Posterior vena cava (tissue), 2 donors: ENCODE data around the gene TMEM135. TPM values are rescaled to one million over a fixed set of nuclear protein-coding genes. Genes with fewer than 3 reads are reported as not detected.

ENCODE experiments used
- DNase-seq: peaks from one replicate; pipeline ENCODE4 v3.0.0-alpha.2; 2020; ENCODE audit warnings: low spot score
- intact Hi-C, 2 donors: fragments of 100-400 bp; cut with DNase I; formaldehyde crosslinking; loops; one replicate each; pipeline versions ENCODE4 v1.14.1 to v1.14.2; 2022 to 2023
- total RNA-seq, 2 donors: library from RNA; stranded (reverse); fragmentation: NEBNext Ultra II Directional; extraction: Animal tissue kit (Norgen Biotek cat#: 25700); gene quantifications; one replicate each; pipeline ENCODE4 v1.2.1, GENCODE V29; 2021
- donor health status: DM: yes; HTN: yes; CAD: no.
- donor health status: DM: yes; HTN: yes; CAD: no.

Gene TMEM135
- total RNA-seq, 2 donors from 2014 or later = 16.2 to 25.2 TPM

- intact Hi-C loops = no loop called here
- DNase-seq = no peak
Measured at GRCh38 chr11:87320123-87320522, 282.4 kb downstream of the TMEM135 start.

GRCh38 chr11:87322568-87322967, 284.8 kb downstream of the TMEM135 start:
- intact Hi-C loops = no loop called here
- DNase-seq = no peak

- no peak for DNase-seq
- intact Hi-C loops = no loop called here
Measured at GRCh38 chr11:87323899-87324298, 286.2 kb downstream of the TMEM135 start.

- intact Hi-C loops = no loop called here
- no peak for DNase-seq
Measured at GRCh38 chr11:87324817-87325489, 287.2 kb downstream of the TMEM135 start.

GRCh38 chr11:87325490-87325872, 287.7 kb downstream of the TMEM135 start:
- intact Hi-C loops = no loop called here
- no peak for DNase-seq

GRCh38 chr11:87326594-87326993, 288.9 kb downstream of the TMEM135 start:
- no peak for DNase-seq
- intact Hi-C loops = no loop called here

GRCh38 chr11:87329172-87329571, 291.4 kb downstream of the TMEM135 start:
- DNase-seq = no peak
- intact Hi-C loops = no loop called here

GRCh38 chr11:87330187-87330601, 292.5 kb downstream of the TMEM135 start:
- intact Hi-C loops = no loop called here
- no peak for DNase-seq

GRCh38 chr11:87331273-87331672, 293.5 kb downstream of the TMEM135 start:
- DNase-seq = no peak

GRCh38 chr11:87338046-87338639, 300.4 kb downstream of the TMEM135 start:
- DNase-seq = no peak
- intact Hi-C loops = no loop called here

More at GRCh38 chr11:87331273-87331672, 293.5 kb downstream of the TMEM135 start:
- intact Hi-C loops = no loop called here

GRCh38 chr11:87339416-87339815, 301.7 kb downstream of the TMEM135 start:
- intact Hi-C loops = no loop called here
- no peak for DNase-seq

GRCh38 chr11:87347441-87347840, 309.7 kb downstream of the TMEM135 start:
- intact Hi-C loops = no loop called here

GRCh38 chr11:87347854-87348253, 310.1 kb downstream of the TMEM135 start:
- intact Hi-C loops = no loop called here
- DNase-seq = no peak

More at GRCh38 chr11:87347441-87347840, 309.7 kb downstream of the TMEM135 start:
- DNase-seq = no peak

GRCh38 chr11:87351676-87352075, 313.9 kb downstream of the TMEM135 start:
- intact Hi-C loops = loop anchor here (2.0 kb wide), 1 partner anchor 69 kb away; no protein-coding TSS in a partner anchor
- no peak for DNase-seq

GRCh38 chr11:87352759-87353707, 315.3 kb downstream of the TMEM135 start:
- intact Hi-C loops = loop anchor here (2.0 kb wide), 1 partner anchor 68 kb away; no protein-coding TSS in a partner anchor
- peak; percentile 97 for DNase-seq

GRCh38 chr11:87353771-87354345, 316.1 kb downstream of the TMEM135 start:
- DNase-seq = no peak
- intact Hi-C loops = loop anchor here (2.0 kb wide), 1 partner anchor 67 kb away; no protein-coding TSS in a partner anchor

- intact Hi-C loops = no loop called here
- DNase-seq = no peak
Measured at GRCh38 chr11:87355596-87355995, 317.9 kb downstream of the TMEM135 start.

- no peak for DNase-seq
- intact Hi-C loops = no loop called here
Measured at GRCh38 chr11:87356428-87356827, 318.7 kb downstream of the TMEM135 start.

GRCh38 chr11:87358461-87358860, 320.7 kb downstream of the TMEM135 start:
- DNase-seq = no peak
- intact Hi-C loops = no loop called here
